ENCODE results near the gene RALGPS1.

The RALGPS1 gene

DNA sequence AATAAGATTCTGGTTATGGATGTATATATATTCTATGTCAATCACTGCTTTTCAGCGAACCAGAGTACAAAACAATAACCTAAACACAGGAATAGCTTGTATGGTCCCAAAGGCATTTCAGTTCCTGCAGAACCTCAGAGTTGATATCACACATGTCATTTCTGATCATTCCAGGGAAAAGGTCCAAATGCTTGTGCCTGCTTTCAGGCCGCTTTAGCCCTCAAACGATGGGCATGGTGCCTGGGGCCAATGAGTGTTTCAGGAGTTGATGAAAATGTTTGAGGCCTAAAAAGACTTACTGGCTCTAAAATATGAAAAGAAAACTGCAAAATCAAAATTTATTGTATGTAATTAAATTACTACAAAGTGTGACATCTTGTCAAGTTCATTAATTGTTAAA is 185.1 kb downstream of the RALGPS1 start:
- DNase-seq (ENCODE audit: low spot score) = no peak

DNA sequence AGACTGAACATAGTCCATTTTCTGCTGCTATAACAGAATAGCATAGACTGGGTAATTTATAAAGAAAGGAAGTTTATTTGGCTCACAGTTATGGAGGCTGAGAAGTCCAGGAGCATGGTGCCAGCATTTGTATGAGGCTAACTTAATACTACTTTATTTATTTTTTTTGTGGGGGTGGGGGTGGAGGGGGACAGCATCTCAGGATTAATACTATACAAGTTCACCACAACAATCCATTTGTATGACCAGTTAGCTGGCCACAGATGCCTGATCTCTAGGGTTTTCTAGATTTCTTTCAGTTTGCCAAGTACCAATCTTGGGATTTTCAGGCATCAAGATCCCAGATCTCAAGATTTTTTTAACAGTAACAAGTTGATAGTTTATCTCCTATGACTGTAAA is 187.6 kb downstream of the RALGPS1 start:
- DNase-seq (ENCODE audit: low spot score) = no peak

DNA sequence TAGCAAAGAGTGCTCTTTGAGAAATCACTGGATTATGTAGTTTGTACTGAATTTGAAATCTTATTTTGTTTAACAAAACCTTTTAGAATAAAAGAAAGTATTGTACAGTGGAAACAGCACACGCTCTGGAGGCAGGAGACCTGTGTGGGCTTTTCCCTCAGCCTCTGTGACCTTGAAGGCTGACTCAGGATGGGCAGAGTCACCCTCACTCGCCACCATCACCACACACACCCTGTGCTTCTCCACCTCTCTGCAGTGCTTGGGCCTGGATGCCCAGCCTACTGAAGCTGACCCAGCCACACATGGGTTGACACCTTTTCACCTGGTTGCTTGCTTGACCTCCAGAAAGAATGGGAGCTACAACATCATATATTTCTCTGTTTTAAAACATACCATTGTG is 188.2 kb downstream of the RALGPS1 start:
- no peak for DNase-seq (ENCODE audit: low spot score)

DNA sequence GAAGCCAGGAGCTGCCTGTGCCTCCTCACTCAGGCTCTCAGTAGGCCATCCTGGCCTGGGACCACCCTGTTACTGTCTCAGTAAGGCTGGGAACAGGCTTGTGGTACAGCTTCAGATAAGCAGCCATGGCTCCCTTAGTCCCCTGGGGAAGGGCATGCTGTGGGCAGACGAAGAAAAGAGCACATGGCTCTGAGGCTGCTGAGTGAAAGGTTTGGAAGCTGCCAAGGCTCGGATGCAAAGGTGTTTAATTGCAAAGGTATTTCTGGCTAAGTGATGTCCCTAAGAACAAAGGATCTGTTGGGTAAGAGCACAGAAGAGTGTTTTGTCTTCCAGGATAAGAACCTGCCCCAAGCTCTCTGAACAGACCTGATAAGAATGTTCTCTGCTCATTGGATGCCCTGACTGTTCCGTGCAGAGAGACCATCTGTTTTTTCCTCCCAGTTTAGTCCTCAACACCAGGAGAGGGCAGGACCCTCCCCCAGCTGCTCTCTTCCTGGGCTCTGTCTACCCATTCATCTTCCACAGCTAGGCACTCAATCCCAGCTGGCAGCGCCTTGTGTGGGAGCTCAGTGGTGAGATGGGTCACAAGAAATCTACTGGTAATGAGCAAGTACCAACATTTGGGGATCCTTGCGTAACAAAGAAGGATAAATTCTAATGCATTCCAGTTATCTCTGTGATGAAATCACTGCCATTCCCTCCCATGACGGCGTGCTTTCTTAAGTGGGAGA is 190.2 kb downstream of the RALGPS1 start:
- DNase-seq (ENCODE audit: low spot score) = no peak

DNA sequence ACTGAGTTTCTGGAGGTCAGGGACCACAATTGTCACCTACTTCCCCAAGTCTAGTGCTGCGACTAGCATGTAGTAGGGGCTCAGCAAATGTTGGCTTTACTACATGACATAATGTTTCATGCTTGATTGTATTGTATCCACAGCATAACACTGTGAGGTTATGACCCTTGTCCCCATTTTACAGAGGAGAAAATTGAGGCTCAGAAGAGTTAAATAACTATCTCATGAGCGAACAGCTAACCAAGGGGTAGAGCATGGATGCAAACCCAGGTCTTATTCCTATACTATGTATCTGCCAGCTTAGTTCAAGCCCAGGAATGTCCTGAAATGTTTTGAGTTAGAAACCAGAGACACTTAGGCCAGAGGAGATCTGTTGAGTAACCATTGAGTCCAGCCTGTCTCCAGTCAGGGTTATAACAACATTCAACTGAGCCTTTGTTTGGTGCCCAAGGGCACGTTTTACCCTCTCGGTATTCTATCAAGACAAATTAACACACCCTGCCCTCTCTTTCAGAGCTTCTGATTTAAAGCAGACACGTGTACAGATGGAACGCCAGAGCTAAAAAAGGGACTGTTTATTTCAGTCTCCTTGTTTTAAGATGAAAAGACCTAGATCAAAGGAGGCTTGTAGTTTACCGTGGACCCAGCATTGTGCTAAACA is 191.4 kb downstream of the RALGPS1 start:
- DNase-seq (ENCODE audit: low spot score) = no peak

DNA sequence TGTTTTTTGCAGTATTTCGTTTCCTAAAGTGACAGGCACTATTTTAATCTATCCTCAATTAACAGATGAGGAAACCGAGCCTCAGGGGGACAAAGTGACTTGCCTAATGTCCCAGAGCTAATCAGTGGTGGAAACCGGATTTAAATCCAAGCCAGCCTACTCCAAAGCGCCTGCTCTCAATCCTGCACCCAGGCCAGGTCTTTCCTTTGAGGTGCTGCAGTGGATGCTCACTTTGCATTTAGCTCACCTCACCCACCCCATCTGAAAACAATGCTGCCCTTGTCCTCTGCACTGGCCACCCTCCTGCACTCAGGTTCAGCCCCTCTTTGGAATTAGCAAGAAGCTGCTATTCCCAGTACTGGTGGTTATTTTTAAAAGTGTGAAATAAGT is 191.9 kb downstream of the RALGPS1 start:
- DNase-seq (ENCODE audit: low spot score) = no peak

DNA sequence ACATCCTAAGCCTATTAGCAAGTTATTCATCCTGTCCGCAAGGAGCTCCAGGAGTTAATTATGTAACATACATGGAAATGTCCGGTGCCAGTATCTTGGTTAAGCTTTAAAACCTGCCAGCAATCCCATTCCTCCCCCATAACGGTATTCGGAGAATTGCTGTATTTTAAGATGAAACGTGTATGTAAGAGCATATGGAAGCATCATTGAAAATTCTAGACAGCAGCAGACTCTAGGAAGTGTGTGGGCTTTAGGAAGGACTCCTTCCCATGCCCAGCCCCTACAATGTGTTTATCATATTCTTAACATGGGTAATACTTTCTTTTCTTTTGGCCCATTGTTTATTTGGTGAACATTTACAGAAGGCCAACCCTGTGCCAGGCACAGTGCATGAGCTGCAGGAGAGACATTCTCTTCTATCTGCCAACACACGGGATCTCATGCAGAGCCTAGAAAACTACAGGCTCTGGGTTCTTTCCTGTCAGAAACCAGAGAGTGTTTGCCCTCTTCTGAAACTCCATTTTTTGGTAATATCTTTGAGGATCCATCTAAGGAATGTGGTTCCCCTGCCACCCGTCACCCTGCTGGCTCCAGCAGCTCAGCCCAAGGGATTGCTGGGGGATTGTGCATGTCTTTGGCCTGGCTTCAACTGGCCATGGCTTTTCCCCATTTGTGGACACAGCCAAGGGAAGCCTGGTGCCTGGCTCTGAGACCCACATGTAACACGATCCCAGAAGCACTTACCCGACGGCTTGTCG is 192.8 kb downstream of the RALGPS1 start:
- no peak for DNase-seq (ENCODE audit: low spot score)

DNA sequence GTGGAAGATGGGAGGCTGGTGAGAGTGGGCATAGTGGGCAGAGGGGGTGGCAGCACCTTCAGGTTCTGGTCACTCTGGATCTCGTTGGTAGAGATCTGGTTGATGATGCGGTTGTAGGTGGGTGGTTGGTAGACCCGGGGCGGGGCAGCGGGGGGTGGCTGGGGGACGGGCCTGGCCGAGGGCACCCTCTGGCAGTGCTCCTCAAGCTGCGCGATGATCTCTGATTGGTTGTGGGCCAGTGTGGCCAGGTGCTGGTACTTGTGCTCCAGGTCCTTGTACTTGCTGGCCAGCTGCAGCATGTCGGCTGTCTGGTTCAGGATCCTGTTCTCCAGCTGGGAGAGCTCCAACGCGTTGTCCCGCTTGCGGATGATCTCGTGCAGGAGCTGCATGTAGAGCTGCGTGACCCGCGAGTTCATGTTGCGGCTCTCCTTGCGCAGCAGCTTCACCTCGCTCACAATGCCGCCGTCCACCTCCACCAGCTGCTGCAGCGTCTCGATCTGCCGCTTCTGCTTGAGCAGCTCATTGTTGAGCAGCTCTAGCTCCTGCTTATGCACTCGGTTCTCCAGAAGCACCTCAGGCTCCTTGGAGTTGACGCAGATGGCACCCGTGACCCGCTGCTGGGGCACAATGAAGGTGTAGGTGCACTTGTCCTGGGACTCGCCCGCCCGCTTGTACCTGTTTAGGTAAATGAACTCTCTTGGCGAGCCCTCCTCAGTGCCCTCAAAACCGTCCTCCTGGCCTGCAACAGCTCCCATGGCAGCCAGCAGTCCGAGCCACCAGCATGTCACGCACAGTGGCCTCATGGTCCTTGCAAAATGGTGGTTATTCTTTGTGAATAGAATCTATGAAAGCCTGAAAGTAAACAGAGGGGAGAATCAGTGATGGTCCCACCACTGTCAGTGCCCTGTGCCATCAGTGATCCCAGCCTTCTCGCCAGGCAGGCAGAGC is 193.6 kb downstream of the RALGPS1 start:
- DNase-seq (ENCODE audit: low spot score) = no peak

DNA sequence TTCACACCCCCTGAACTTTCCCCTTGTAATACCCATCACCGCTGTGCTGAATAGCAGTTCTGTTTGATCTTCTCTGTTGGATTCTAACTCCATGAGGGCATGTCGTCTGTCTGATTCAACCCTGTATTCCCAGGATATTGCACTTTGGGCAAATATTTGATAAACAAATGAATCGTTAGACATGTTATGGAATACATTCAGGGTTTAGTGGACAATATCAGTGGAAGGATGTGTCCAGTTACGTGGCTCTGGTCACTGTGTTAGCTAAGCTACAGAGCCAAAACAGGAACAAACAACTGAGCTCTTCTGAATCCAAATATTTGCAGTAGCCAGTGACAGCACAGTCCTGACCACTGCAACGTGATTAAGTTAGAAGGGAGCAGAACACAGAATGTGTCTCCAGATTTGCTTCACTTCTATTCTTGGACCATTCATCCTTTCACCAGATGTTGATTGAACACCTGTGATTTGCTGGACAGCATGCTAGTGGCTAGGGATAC is 194.7 kb downstream of the RALGPS1 start:
- no peak for DNase-seq (ENCODE audit: low spot score)

DNA sequence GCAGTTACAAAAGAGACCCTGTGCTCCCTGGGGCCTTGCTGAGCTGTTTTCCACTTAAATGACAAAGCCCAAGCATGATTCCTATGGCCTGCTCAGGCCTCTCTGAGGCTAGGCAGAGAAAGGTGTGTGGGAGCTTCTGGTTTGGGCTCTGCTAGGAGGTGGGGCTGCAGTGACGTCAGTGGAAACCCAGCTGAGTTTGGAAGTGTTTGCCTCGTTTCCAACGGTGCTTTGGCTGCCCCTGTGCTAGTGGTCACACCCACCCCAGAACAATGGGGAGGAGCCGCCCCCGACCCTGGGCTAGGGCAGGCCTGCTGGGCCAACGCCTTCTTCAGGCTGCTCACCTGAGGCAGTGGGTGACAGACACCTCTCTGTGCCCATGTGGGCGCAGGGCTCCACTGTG is 197.5 kb downstream of the RALGPS1 start:
- DNase-seq (ENCODE audit: low spot score) = no peak

DNA sequence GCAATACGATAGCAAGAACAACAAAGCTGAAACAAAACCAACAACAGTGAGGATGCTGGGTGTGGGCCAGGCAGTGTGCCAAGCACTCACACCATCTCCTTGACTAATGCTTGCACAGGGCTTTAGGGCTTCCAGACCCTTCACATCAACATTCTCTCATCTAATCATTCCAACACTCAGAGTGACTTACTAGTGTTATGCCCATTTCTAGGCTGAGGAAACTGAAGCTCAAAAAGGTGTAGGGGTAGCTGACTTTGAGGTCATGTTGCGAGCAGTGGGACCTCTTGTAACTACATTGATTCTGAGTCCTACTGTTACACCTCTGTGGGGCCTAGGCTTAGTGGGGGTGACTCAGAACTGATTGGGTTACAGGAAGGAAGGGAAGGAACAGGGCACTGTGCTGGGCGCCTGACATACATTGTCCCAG is 198.2 kb downstream of the RALGPS1 start:
- no peak for DNase-seq (ENCODE audit: low spot score)

DNA sequence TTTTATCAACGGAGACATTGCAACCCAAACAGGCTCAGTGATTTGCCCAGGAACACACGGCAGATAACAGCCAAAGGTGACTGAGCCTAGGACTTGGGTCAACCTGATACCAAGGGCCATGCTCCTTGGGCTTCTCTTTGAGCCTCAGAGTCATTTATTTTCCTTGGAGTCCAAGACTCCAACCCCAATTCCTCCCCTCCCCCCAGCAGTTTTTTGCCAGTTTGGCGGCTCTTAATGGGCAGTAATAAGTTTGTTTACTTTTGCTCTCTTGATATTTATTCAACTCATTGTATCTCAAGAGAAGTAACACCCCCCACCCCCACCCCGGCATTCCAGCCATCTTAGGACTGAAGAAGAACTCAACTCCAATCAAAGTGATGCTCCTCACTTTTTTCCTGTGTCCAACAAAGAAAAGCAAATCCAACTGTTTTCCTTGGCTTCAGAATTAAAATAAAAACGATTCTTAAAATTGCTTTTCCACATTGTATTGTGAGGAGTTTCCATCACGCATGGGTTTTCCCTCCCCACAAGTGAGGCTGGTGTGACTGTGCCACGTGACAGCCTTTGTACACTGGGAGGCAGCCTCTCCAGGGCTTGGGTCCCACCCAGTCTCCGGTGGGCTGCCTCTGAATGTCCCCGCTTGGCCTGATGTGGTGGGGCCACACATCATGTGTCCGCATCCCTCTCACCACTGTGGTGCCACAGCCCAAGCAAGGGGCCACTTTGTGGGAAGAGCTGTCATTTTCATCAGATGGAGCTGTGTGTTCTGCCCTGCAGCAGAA is 198.8 kb downstream of the RALGPS1 start:
- no peak for DNase-seq (ENCODE audit: low spot score)

DNA sequence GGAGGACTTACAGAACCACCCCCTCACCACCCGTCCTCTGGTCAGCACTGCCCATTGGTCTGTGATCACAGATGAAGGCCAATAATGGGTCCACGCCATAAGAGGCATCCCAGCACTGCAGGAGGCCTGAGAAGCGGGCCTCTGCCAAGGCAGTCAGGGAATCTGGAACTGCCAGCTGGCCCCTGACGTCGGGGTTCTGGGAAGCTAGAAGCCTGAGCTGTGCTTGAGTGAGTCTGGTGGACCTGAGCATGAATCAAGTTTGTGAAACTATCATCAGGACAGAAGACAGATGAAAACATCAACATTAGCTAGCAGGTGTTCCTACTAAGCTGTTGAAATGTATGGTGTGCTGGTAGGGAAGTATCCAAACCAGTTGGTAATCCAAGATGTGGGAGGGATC is 200.0 kb downstream of the RALGPS1 start:
- no peak for DNase-seq (ENCODE audit: low spot score)

DNA sequence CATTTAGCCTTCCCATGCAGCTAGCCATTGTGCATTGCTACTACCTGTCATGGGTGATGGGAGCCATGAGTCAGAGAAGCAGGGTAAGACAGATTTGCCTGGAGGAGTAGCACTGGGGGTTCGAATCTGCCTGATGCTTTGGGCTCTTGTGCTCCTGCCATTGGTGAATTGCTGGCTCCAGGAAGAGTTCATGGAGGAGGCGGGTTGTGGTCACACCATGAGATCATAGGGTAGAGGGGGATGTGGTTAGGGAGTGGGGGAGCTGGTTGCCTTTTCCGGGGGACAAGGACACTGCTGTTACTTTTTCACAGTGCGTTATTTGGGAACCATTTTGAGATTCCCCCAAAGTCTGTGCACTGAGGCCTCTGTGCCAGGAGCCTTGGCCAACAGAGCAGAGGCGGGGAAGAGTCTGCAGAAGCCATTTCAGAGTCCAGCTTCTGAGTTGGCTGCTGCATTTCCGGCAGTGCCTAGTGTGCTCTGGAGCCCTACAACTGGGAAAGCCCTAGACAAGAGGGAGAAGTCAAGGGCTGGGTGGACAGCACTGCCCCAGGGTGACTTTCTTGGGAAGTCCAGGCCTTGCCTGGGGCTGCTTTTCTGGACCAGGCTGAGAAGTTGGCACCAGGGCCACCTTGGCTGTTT is 201.6 kb downstream of the RALGPS1 start:
- DNase-seq (ENCODE audit: low spot score) = no peak

DNA sequence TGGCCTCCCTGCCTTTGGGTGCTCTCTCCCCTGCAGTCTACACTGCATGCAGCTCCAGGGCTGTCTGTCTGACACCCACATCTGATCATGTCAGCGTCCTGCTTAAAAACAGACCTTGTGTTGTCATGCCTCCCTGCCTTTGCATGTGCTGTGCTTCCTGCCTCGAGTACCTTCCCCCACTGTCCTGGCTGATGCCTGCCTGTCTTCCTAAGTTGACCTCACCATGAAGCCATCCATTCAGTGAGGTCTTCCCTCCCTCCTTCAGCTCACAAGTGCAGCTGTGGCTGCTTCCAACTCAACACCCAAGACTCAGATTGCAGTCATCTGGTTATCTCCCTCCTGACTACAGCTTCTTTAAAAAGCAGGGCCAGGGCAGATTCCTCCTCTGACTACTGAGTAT is 202.4 kb downstream of the RALGPS1 start:
- DNase-seq (ENCODE audit: low spot score) = no peak

DNA sequence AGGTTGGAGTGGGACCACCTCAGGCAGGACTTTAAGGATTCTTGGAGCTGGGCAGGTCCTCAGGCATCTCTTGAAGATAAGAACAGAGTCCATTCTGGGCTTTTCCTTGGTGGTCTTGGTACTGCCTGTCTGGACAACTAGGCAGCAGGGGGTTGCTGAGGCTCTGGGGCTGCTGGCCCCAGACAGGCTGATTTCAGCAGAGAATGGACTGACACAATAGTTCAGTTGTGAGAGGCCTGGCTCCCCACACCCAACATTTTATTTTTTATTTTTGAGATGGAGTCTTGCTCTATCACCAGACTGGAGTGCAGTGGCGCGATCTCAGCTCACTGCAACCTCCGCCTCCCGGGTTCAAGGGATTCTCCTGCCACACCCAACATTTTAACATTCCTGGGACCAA is 203.2 kb downstream of the RALGPS1 start:
- no peak for DNase-seq (ENCODE audit: low spot score)

DNA sequence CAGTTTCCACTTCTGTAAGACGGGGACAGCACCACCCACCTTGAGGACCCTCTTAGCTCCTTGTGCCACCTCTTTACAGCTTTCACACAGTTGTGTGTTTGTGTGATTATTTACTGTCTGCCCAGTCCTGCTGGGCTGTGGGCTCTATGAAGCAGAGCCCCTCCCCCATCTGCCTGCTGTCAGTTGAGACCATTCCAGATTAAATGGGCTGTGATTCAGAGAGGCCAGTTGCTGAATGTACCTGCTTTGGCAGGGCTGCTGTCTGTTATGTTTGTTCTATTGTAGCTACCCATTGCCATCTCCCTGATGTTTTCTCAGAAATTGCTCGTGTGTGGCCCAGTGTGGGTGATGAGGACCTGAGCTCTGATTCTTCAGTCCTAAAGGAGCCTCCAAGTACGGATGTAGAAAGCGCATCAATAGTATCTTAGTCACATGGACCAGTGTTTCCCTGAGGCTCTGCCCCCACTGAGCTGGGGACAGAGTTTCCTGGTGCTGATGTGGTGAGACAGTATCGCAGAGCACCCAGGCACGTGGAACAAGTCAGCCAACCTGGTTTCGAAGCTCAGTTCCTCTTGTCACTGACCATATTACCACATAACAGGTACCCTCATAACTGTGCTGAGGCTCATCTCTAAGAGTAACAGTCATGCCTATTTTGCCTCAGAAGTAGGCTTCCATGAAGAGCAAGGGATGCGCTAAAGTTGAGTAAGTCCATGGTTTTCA is 204.2 kb downstream of the RALGPS1 start:
- DNase-seq (ENCODE audit: low spot score) = no peak

DNA sequence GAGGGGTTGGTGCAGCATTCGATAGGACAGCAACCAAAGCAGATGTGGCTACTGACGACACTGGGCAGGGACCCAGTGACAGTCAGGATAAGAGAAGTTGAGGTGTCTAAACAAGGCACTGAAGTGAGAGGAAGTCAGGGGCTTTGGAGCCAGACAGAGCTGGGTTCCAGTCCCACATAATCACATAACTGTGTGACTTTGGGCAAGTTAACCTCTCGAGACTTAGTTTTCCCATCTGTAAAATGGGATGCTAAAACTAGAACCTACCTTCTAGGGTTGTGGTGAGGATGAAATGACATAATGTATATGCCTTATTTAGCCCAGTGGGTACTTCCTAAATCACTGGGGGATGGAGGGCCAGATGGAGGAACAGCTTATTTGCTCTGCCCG is 204.7 kb downstream of the RALGPS1 start:
- no peak for DNase-seq (ENCODE audit: low spot score)

DNA sequence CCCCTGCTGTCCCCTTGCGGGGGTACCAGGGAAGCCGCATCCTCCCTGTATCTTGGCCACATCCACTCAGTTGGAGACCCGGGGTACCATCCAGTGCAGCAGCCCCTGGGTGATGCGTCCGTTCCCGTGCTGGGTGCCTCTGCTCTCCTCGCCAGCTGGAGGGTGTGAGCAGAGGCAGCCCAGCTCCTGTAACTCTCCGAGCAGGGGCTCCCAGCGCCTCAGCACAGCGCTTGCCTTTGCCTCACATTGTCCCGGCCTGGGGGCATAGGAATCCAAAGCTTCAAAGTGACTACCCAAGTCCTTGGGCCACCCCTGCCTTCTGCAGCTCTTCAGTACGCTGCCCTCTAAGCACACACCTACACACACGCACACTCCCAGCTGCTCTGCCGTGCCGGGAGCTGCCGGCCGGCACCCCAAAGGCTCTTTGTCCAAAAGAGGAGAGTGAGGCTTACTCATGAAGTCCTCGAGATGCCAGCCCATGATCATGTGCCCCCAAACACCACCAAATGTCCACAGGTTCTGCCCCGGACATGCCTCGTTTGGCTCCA is 207.1 kb downstream of the RALGPS1 start:
- DNase-seq (ENCODE audit: low spot score) = no peak
